SU-DHL-6 (cell line): ENCODE measurements around the gene SHD.

Experiments
- EZH2phosphoT487 ChIP-seq: fragments of 200-600 bp; sonication (generic), shearing (Covaris generic); conservative IDR thresholded peaks from 2 replicates; pipeline ENCODE4 v1.6.1; 2018; ENCODE audit warnings: mild to moderate bottlenecking, antibody characterized with exemption, low read length, moderate library complexity, mixed read lengths
- TF ChIP-seq, protein P1 (sequence below): fragments of 200-600 bp; sonication (generic); IDR thresholded peaks from one replicate; pipeline ENCODE4 v1.5.1; 2017; ENCODE audit warnings: antibody characterized with exemption, mild to moderate bottlenecking, low read length, moderate library complexity; ENCODE audit not compliant: insufficient read depth, poor library complexity, severe bottlenecking

DNA sequence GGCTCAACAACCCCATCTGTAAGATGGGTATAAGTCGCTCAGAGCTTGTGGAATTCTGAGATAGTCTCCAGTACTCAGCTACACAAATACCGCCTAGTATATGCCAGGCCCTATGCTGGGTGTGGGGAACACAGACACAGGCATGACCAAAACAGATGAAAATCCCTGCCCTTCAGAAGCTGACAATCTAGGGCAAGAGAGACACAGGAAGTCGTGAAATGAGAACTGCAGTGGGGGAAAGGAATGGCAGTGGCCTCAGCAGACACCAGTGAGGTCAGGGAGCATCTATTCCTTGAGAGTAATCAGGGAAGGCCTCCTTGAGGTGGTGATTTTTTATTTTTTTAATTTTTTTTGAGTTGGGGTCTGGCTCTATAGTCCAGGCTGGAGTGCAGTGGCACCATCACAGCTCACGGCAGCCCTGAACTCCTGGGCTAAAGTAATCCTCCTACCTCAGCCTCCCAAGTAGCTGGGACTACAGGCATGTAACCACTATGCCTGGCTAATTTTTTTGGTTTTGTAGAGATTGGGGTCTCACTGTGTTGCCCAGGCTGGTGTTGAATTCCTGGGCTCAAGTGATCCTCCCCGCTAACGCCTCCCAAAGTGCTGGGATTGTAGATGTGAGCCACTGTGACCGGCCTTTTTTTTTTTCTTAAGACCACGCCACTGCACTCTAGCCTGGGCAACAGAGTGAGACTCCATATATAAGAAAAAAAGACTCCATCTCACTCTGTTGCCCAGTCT, 19.9 kb downstream of the SHD start:
- TF ChIP-seq, protein P1, sequence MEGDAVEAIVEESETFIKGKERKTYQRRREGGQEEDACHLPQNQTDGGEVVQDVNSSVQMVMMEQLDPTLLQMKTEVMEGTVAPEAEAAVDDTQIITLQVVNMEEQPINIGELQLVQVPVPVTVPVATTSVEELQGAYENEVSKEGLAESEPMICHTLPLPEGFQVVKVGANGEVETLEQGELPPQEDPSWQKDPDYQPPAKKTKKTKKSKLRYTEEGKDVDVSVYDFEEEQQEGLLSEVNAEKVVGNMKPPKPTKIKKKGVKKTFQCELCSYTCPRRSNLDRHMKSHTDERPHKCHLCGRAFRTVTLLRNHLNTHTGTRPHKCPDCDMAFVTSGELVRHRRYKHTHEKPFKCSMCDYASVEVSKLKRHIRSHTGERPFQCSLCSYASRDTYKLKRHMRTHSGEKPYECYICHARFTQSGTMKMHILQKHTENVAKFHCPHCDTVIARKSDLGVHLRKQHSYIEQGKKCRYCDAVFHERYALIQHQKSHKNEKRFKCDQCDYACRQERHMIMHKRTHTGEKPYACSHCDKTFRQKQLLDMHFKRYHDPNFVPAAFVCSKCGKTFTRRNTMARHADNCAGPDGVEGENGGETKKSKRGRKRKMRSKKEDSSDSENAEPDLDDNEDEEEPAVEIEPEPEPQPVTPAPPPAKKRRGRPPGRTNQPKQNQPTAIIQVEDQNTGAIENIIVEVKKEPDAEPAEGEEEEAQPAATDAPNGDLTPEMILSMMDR, result no peak
- TF ChIP-seq EZH2phosphoT487, result no peak
